Measurements from ENCODE around the gene CWC27.

CWC27 gene

DNA sequence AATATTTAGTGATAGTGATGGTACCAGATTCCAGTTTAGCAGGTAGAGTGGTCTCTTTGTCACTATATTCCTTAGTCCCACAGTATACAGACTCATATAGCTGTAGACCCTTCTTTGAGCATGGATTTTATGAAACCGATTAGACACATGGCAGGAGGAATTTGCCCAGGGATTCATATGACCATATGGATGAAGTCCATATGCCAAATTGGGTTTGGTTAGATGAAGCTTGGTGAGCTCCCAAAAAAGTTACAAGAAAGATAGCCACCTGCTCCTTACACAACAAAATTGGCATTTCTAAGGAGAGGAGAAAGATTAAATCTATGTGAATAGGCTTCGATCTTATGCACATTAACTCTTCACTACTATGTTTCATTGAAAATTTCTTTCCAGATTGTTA lies 211.4 kb downstream of the CWC27 start:
- DNase-seq, result peak in 1 of 14 donors; percentile 5

DNA sequence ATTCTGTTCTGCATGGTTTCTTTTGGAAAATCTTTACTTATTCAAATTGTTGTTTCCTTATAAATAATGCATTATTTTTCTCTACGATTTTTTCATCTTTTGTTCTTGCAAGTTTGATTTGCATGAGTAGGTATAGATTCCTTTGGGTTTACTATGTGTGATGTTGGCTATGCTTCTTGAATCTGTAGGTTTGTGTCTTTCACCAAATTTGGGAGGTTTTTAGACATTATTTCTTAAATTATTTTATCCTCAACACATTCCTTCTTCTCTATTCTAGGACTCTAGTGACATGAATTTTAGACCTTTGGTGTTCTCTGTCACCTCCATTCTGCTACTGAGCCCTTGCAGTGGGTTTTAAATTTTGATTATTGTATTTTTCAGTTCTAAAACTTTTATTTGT lies 219.0 kb downstream of the CWC27 start:
- DNase-seq, result no peak

DNA sequence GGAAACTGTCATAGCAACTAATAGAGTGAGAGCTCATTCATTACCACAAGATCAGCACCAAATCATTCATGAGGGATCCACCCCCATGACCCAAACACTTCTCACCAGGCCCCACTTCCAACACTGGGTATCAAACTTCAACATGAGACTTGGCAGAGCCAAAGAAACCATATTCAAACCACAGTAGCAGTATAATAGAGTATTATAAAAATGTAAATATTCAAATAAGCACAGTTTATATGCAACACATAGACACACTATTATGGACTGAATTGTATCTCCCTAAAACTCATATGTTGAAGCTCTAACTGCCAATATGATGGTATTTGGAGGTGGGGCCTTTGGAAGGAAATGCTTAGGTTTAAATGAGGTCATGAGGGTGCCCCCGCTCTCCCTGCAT lies 240.5 kb downstream of the CWC27 start:
- DNase-seq, result no peak

DNA sequence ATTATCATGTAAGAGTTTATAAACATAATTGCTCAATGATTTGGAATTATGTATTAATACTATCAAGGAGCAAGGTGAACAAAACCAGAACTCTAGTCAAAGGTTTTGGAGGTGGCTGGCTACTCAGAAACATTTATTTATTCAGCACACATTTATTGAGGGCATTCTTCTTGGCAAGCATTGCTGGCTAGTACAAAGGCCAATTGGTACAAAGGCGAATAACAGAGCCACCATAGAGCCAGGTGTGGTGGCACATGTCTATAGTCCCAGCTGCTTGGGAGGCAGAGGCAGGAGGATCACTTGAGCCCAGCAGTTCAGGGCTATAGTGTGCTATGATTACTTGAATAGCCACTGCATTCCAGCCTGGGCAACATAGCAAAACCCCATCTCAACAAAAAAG lies 242.1 kb downstream of the CWC27 start:
- no peak for DNase-seq

DNA sequence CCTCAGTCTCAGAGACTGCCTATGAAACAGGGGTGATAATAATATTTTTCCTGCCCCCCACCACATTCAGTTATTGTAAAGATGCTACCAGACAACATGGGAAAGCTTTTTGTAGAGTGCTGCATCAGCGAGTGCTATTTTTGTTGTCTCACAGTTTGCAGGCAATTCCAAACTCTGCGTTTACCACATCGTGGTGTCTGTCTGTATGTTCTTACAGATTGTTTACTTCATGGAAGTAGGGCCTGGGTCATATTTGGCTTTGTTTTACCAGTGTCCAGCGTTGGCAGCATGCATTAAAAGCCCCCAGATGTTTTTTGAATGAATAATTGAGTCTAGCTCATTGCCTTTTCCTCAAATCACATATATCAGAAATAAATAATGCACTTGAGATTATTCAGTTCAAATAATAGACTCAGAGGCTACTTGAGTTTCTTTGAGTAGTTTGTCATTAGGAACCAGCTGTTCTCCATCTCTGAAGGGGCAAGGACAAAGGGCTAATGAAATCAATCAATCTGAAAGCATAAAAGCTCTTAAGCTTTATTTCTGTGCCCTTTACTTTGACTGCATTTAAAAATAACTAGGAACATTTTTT lies 243.7 kb downstream of the CWC27 start:
- DNase-seq, result no peak

DNA sequence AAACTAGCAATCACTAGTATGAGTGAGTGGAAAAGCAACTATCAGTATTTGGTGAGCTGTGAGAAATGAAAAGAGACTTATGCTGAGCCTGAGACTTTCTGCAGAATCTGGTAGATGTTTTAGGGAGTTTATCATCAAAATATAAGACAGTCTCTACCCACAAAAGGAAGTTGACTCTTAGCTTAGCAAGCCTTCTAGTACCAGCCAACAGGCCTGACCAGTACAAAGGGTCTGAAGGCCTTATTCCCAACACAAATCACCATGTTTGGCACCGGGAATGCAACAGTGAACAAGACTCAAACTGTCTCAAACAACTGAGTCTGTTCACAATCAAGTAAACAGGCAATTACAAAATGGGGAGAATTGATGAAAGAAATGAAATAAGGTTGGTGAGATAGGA lies 244.4 kb downstream of the CWC27 start:
- DNase-seq, result no peak

DNA sequence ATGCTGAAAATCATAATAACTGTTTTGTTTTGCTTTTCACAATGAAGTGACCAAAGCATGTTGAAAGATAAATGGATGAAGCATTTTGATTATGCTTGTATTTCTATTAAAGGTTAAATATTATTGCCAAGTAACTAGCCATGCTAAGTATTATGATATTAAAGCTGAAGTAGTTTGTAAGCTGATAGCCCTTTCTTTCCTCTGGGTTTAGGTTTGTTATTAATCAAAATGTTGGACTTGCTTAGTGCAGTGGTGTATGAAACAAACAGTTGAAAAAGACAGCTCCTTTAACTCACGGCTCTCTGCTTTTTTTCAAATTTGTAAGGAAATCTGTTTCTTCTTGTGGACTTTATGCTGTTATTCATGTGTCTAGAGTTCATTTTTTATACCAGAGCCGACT lies 246.0 kb downstream of the CWC27 start:
- no peak for DNase-seq

DNA sequence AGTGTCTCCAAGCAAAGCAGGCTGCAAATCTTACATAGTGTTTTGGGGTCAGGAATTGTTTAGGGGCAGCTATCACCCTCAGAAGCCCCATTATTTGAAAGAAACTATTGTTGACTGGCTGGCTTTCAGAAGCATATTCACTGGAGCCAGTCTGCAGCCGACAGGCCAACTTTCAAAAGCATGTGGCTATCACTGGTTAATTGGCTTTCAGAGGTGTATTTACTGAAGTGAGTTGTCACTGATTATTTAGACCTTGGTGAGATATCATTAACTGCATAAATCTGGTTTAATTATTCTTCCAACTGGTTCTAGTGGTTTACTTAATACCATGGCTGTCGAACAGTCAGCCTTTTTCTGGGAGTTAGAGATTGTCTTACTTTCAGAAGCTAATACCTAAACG lies 247.0 kb downstream of the CWC27 start:
- DNase-seq, result no peak

DNA sequence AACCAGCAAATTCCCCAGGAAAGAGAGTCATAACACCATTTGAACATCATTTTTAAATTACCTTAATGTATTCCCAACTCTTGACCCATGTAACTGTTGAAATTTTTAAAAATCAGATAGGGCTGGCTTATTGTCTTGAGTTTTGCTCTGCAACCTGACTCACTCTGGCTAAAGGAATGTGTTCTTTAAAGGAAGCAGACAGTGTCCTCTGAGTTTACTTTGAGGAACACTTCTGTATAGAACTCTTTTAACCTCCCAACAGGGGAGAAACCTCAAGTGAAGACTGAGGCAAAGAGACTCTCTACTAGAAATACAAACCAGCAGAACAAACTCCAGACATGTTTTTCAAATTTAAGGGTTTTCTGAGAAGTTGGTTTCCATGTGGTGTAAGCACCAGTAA lies 248.9 kb downstream of the CWC27 start:
- DNase-seq, result no peak

DNA sequence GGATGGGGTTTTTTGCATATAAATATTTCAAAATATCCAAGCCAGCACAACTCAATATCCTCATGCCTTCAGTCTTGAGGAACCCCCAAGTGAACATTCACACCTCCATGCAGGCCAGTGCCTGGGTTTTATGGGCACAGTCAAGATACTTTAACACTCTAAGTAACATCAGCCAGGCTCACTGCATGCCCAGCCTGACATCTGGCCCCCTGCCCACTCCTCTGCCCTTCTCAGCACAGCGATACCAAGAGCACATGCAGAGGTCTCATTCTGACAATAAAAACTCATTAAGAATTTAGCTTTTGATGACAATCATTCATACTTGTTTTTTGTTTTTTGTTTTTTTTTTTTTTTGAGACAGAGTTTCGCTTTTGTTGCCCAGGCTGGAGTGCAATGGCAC lies 250.0 kb downstream of the CWC27 start:
- DNase-seq, result no peak

DNA sequence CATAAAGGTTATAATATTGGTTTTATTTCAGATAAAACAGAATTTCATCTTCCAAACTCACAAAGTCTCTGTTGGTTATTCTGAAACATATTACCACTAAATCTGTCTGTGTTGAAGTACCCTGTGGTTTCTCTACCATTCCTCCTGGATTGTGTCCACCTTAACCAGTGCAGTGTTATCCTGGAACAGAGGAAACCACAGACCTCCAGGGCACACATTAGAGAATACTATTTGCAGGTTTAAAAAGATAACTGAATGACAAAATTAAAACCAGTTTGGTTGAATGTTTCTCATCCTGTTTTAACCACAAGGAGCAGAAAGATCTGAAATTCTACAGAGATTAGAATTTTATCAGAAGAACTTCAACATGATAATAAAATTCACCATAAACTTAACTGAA lies 251.8 kb downstream of the CWC27 start:
- no peak for DNase-seq

DNA sequence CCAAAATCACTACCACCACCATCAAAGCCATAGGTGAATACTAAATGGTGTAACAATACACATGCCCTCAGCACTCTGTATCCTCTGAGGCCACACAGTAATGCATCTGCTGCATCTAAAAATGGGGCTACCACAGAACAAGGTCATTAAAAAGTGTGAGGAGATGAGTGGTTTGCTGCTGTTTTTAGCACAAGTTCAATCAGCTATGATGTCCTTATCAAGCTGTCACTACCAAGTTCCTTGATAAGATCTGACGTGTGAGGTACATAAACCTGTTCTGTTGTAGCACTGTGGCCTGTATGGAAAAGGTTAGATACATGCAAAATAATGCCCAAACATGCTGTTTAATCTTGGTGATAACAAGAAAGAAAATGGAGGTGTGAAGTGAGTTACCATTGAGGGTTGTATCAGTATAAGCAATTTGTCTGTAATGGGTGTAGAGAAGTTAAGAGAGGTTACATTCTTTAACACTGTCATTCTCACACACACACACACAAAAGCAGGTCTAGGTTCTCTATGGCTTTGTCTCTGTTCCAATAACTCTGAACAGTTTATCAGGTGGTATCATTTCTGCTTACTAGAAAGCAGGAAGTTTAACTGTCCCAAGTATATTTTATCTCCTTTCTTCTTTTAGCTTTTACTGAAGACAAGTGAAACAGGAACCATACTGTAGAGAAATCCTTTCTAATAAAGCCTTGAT lies 252.9 kb downstream of the CWC27 start:
- no peak for DNase-seq

DNA sequence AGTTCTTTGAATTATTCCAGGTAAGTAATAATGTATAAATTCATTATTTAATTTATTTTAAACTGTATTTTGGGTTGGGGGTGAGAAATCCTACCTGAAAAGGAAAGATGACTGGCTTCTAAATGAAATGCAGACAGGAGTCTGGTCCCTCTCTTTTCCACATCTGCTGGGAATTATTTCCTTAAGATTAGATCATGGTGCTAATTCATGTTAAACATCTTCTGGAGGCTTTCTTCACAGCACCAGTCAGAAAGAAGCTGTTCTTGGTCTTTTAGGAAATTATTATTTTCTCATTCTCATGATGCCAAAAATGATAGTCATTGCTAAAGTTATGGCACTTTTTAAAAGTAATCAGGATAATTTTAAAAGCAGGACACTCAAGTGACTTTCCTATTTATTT lies 254.2 kb downstream of the CWC27 start:
- DNase-seq, result no peak

DNA sequence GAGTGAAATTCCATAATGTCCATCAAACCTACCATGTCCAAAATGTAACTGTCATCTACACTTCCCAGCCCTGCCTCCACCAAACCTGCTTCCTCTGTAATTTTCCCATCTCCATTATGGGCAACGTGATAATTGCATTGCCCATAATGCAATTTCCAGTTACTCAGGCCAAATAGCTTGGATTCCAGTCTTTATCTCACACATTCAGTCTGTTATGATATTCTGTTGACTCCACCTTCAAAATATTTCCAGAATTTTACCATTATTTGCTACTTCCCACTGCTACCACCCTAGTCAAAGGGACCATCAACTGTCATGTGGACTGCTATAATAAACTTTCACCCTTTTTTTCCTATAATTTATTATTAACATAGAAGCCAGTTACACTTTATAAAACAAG lies 256.0 kb downstream of the CWC27 start:
- no peak for DNase-seq

DNA sequence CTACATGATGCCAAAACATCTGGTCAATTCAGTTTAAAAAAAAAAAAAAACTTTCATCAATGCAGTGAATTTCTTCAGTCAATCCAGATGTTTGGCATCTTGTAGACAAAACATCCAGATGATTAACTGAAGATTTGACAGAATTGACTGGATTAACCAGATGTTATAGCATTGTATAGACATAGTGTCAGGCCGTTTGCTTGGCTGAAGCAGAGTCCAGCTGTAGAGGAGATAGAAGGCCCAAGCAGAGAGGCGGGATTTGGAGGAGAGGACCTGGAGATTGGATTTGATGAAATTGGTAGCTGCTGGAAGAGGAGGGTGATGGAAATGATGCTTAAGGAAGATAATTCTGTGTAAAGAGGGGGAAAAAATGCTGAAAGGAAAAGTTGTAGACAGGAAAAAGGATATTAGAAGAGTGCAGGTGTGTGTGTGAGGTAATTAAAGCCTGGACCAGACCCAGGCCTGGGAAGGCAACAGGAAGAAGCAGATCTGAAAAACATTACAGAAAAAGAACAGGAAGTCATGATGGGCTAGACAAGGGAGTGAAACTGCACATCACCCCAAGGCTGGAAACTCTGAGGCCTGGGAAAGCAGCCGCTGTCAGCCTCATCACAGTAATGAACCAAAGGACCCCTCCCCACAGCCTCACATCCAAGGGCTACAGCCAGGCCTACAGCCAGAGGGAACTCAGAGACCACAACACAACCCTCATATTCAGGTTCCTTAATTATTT lies 258.3 kb downstream of the CWC27 start:
- no peak for DNase-seq

DNA sequence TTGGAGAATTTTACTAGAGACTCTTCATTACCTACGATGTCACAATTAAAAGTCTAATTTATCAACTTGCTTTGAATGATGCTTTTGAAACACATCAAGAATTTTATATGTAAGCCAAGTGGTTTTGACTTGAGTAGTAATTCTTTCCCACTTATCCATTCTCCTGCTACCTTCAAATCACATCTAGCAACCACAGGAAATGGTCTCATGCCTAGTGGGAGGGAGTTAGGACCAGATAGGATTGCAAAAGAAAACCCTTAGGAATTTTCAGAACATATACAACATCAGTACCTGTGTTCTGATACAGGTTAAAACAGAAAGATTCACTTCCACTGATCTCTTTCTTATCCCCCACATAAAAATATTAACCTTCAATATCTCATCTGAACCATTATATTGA lies 260.4 kb downstream of the CWC27 start:
- DNase-seq, result no peak

DNA sequence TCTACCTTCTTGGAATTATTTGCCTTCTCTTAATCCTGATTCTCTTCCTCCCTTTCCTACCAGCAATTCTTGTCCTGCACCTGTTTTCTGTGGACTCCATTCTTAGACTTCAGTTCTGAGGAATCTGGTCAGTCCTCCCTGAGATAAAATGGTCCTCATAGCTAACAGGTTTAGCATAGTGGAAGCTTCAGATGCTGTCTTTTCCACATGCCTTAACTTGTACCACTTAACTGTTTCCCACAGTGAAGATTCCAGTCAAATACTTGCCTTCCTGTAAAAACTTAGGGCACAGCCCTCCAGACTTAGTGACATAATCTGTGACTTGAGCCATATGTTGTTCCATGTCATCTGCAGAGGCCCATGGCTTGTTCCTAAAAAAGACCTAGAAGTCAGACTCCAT lies 261.3 kb downstream of the CWC27 start:
- no peak for DNase-seq

DNA sequence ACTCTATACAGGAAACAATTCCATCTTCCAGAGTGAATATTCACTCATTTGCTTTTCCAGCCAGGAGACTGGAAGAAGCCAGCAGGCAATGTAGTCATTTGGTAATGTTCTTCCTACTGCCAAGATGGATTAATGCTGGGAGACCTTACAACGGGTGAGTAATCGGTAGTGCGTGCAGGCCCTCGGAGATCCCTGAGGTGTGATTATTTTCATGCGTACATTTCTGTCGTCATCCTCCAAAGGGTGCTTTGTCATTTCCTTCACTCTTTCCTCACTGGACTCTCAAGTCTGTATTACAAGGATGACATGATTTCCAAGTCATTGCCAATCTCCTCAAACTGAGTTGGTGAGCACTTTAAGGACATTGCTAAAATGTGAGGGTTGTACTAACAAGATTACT lies 263.5 kb downstream of the CWC27 start:
- DNase-seq, result no peak

DNA sequence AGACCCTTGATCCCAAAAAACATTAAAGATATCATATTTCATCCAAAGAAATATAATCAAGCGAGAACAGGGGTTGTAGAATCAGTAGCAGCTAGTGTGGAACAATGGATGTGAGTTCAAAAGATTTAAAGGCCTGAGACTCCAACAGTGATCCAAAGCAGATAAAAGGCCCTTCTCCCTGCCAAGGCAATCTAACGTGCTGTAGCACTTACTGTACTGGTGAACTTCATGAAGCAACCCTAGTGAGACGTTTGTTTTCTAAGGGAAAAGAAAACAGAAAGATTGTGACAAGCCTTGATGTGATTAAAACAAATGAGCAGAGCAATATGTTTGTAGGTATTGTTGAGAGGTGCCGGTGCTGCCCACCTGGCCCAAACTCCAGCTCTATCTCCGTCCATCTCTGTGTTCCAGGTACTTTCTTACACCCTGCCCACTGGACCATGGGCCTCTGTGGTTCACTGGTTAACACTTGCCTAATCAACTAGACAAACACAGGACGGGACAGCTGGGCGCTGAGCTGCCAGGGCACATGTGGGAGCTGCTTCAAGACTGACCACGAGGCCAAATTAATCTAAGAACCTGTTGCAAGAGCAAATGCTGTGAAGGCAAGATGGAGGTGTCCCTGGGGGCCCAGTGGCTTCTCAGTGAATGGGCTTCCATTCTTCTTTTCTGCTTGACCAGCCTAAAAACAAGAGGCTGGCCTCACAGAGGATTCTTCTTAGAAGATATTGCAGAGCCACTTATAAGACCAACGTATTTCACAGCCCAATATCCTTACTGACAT lies 265.5 kb downstream of the CWC27 start:
- DNase-seq, result no peak

DNA sequence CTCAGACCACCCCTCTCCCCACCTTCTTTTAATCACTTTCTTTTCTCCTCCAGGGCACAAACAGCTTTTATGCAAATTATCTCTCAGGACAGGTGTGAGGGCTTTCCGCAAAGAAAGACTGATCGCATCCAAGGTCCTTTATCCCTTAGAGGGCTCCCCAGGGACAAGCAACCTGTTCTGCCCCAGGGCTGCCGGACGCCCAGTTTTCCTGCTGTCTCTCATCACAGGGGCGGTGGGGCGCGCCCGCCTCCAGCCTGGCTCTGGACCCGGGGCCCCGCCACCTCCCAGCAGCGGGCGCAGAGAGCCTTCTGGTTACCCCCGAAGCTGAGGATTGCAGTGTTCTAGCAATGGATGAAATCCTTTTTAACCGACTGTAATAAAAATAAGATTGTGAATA lies 266.1 kb downstream of the CWC27 start:
- DNase-seq, result peak in 1 of 14 donors; percentile 54

DNA sequence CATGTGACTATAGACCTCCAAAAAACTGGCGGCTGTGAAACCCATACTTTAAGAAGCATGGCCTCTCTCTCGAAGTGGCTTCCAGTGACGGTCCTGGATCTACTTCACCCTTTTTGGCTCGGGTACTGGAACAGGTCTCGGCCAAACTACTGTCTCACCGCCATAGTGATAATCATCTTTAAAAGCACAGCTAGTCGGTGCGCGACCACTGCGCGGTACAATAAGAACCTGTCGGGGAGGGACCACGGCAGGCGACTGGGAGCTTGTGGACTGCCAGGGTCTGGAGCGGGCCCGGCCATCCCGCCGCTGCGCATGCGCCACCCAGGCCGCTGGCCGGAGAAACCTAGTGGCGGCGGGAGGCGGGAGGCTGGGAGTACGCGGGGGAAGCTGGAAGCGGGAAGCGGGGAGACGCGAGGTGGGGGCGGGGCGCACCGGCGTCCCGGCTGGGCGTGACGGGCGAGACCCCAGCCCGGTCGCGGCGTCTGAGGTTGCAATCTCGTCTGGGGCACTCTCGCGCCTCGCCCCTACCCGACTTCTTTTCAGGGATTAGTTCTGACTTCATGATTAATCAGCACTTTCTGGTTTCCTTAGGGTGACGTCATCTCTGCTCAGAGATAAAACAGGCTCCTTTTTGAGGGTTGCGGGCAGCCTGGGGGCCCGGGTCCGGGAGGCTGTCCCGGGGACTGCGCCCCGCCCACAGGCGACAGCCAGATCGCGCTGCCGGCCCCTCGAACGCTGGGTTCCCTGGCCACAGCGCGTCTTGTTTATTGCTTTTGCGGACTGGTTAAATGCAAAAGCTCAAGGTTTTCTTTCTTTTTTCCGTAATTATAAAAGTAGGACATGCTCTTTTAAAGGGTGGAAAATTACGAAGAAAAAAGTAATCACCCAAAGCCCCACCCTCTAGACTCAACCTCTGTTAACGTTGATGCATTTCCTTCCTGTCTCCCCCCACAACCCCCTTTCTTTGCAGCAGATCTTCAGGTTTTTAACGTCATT lies 266.8 kb downstream of the CWC27 start:
- DNase-seq, result peak; percentile 28 to 94 (median 84)

All from C1 segment of cervical spinal cord (tissue), 14 donors.